Vagina (tissue), 2 donors: ENCODE measurements around the gene GIGYF2. TPM values are rescaled to one million over a fixed set of nuclear protein-coding genes. Genes with fewer than 3 reads are reported as not detected.
A peak's percentile ranks its signal among the peaks of the same experiment; 100 is the strongest.
"Not testable (repeated sequence)": the region's sequence is repeated elsewhere in the genome, so short reads cannot be mapped to it uniquely, and the experiment has no call there.

Experiments used
- DNase-seq, 2 donors: peaks; one replicate each; pipeline ENCODE4 v3.0.0-alpha.2; 2017; ENCODE audit errors: extremely low spot score in 2 of 2
- H3K27ac ChIP-seq: fragments of 200-600 bp; sonication (generic); one replicate; pipeline ENCODE4 v1.5.1; 2019
- H3K27me3 ChIP-seq: fragments of 200-600 bp; sonication (generic); one replicate; pipeline ENCODE4 v1.5.1; 2019
- H3K36me3 ChIP-seq, 2 donors: fragments of 200-600 bp; sonication (generic); one replicate each; pipeline ENCODE4 v1.5.1; 2017 to 2019
- H3K4me1 ChIP-seq: fragments of 200-600 bp; sonication (generic); one replicate; pipeline ENCODE4 v1.5.1; 2019
- H3K4me3 ChIP-seq, 2 donors: fragments of 200-600 bp; sonication (generic); 1 replicate in 1 of 2; 2 replicates in 1 of 2; pipeline ENCODE4 v1.5.1; 2016 to 2019
- H3K9me3 ChIP-seq: fragments of 200-600 bp; sonication (generic); one replicate; pipeline ENCODE4 v1.5.1; 2019
- CTCF ChIP-seq, 3 experiments: fragments of 450-650 bp in 2 of 3; fragments of 200-600 bp in 1 of 3; sonication (generic) in 1 of 3; IDR thresholded peaks; one replicate each; pipeline ENCODE4 v1.5.1; 2017 to 2019; ENCODE audit warnings: antibody characterized with exemption in 3 of 3, mild to moderate bottlenecking in 2 of 3, moderate library complexity in 2 of 3
- POLR2A ChIP-seq, 2 donors: fragments of 450-650 bp; IDR thresholded peaks; one replicate each; pipeline ENCODE4 v1.6.1; 2017; ENCODE audit warnings: antibody characterized with exemption in 2 of 2, mild to moderate bottlenecking in 2 of 2, moderate library complexity in 2 of 2
- POLR2AphosphoS5 ChIP-seq, 2 donors: sonication (generic); formaldehyde crosslinking; IDR thresholded peaks; one replicate each; pipeline ENCODE4 v1.9.0; 2017; ENCODE audit warnings: antibody characterized with exemption in 2 of 2, mild to moderate bottlenecking in 2 of 2, low read depth in 1 of 2; ENCODE audit not compliant: insufficient read depth in 1 of 2
- intact Hi-C: fragments of 100-400 bp; cut with DNase I; formaldehyde crosslinking; loops from one replicate; pipeline ENCODE4 v1.15.1; 2023
- total RNA-seq: library from RNA; depleted of rRNA; stranded (reverse); fragments of >200 nt; gene quantifications from one replicate; pipeline ENCODE4 v1.2.3, GENCODE V29; 2016

GIGYF2 gene
- total RNA-seq, 1 donor from 2014 or later: 69.0 TPM

GRCh38 chr2:232688201-232688600 is 8.9 kb upstream of the GIGYF2 start:
- Histone ChIP-seq H3K9me3 (no peaks in the 10 kb centered on the region), H3K27me3 (no peaks in the 10 kb centered on the region), H3K4me3 (no peak overlapping the region), H3K36me3 (no peaks in the 10 kb centered on the region), H3K4me1 (no peaks in the 10 kb centered on the region), H3K27ac (no peak overlapping the region)
- intact Hi-C loops: no loop called here
- DNase-seq: no peak
- TF ChIP-seq POLR2AphosphoS5 (IDR thresholded peaks at IDR 0.05; ENCODE audit: insufficient read depth in 1 of 2, low read depth in 1 of 2): no peak

GRCh38 chr2:232689152-232689910 is 7.8 kb upstream of the GIGYF2 start:
- Histone ChIP-seq H3K9me3 (no peaks in the 10 kb centered on the region), H3K36me3 (no peaks in the 10 kb centered on the region), H3K4me1 (no peaks in the 10 kb centered on the region), H3K4me3 (no peak overlapping the region), H3K27me3 (no peaks in the 10 kb centered on the region), H3K27ac (no peak overlapping the region)
- TF ChIP-seq POLR2A (IDR thresholded peaks at IDR 0.05) (no peak), CTCF (IDR thresholded peaks at IDR 0.05) (no peak), POLR2AphosphoS5 (IDR thresholded peaks at IDR 0.05; ENCODE audit: insufficient read depth in 1 of 2, low read depth in 1 of 2) (no peak)
- intact Hi-C loops: no loop called here
- DNase-seq: no peak

- intact Hi-C loops, H3K4me3 ChIP-seq, H3K4me1 ChIP-seq, H3K27me3 ChIP-seq, H3K36me3 ChIP-seq, H3K27ac ChIP-seq, H3K9me3 ChIP-seq: not testable (repeated sequence)
- DNase-seq: peak in 1 of 2 donors; percentile 52
Observed at GRCh38 chr2:232691117-232691516, 6.0 kb upstream of the GIGYF2 start.

- Histone ChIP-seq H3K9me3 (no peaks in the 10 kb centered on the region), H3K36me3 (no peaks in the 10 kb centered on the region), H3K4me3 (no peak overlapping the region), H3K27me3 (no peaks in the 10 kb centered on the region), H3K27ac (no peak overlapping the region), H3K4me1 (peaks cover 6% of the 10 kb centered on the region)
- peak in 1 of 2 donors; percentile 10 for DNase-seq
- intact Hi-C loops: no loop called here
- no peak for TF ChIP-seq CTCF (IDR thresholded peaks at IDR 0.05)
- TF ChIP-seq POLR2A (IDR thresholded peaks at IDR 0.05): no peak
- TF ChIP-seq POLR2AphosphoS5 (IDR thresholded peaks at IDR 0.05; ENCODE audit: insufficient read depth in 1 of 2, low read depth in 1 of 2): no peak
Observed at GRCh38 chr2:232693344-232693743, 3.8 kb upstream of the GIGYF2 start.

- Histone ChIP-seq H3K9me3 (no peaks in the 10 kb centered on the region), H3K36me3 (no peaks in the 10 kb centered on the region), H3K4me3 (peak overlapping the region; percentile 85 to 93), H3K27ac (peak overlapping the region; percentile 97), H3K4me1 (peaks cover 37% of the 10 kb centered on the region), H3K27me3 (no peaks in the 10 kb centered on the region)
- TF ChIP-seq POLR2A (IDR thresholded peaks at IDR 0.05) (no peak), CTCF (IDR thresholded peaks at IDR 0.05) (no peak), POLR2AphosphoS5 (IDR thresholded peaks at IDR 0.05; ENCODE audit: insufficient read depth in 1 of 2, low read depth in 1 of 2) (no peak)
- no peak for DNase-seq
- intact Hi-C loops: loop anchor here (5.0 kb wide), 1 partner anchor 1084 kb away; no protein-coding TSS in a partner anchor
Observed at GRCh38 chr2:232696609-232697058, 497 bp upstream of the GIGYF2 start.

- no peaks in the 10 kb centered on the region for H3K27me3 ChIP-seq
Observed at GRCh38 chr2:232697807-232698110, 628 bp downstream of the GIGYF2 start.

More at GRCh38 chr2:232697807-232698110, 628 bp downstream of the GIGYF2 start:
- no peak for DNase-seq
- Histone ChIP-seq H3K4me1 (peaks cover 45% of the 10 kb centered on the region), H3K4me3 (peak overlapping the region; percentile 85 to 93), H3K9me3 (no peaks in the 10 kb centered on the region), H3K27ac (peak overlapping the region; percentile 97), H3K36me3 (no peaks in the 10 kb centered on the region)
- intact Hi-C loops: loop anchor here (5.0 kb wide), 1 partner anchor 1085 kb away; no protein-coding TSS in a partner anchor
- no peak for TF ChIP-seq POLR2A (IDR thresholded peaks at IDR 0.05)
- no peak for TF ChIP-seq CTCF (IDR thresholded peaks at IDR 0.05)
- peak in 1 of 2 donors; percentile 8 for TF ChIP-seq POLR2AphosphoS5 (IDR thresholded peaks at IDR 0.05; ENCODE audit: insufficient read depth in 1 of 2, low read depth in 1 of 2)
